ENCODE data around the gene ABCC2. TPM values are rescaled to one million over a fixed set of nuclear protein-coding genes. Genes with fewer than 3 reads are reported as not detected.

Gene ABCC2
- polyA plus RNA-seq, 1 donor from 2014 or later = 2.0 TPM

GRCh38 chr10:99849057-99849456, 66.6 kb downstream of the ABCC2 start:
- H4K20me1 ChIP-seq (ENCODE audit: insufficient read depth) = no peaks in the 10 kb centered on the region
- no peaks in the 10 kb centered on the region for H3K9me2 ChIP-seq (ENCODE audit: insufficient read depth, low read length)
- H2AFZ ChIP-seq (ENCODE audit: low read depth, low read length) = no peak overlapping the region
- no peaks in the 10 kb centered on the region for H3F3A ChIP-seq (ENCODE audit: insufficient read depth, low read length, poor library complexity, severe bottlenecking)
- no peaks in the 10 kb centered on the region for H3K9me3 ChIP-seq (ENCODE audit: low read length)
- H3K4me3 ChIP-seq (ENCODE audit: low read length) = no peak overlapping the region
- no peaks in the 10 kb centered on the region for H3K27me3 ChIP-seq (ENCODE audit: insufficient read depth, low read depth, low read length)
- no peaks in the 10 kb centered on the region for H3K36me3 ChIP-seq (ENCODE audit: insufficient read depth, low read length)
- no peak for TF ChIP-seq TAF1 (IDR thresholded peaks at IDR 0.05; ENCODE audit: low read depth)
- TF ChIP-seq SMC3 (conservative IDR thresholded peaks at IDR 0.05; ENCODE audit: poor library complexity) = no peak
- TF ChIP-seq RAD21 (conservative IDR thresholded peaks at IDR 0.05) = no peak
- no peak for TF ChIP-seq CTCF (IDR thresholded peaks at IDR 0.05; ENCODE audit: poor library complexity, severe bottlenecking)
- no peak for TF ChIP-seq POLR2AphosphoS5 (IDR thresholded peaks at IDR 0.05)
- TF ChIP-seq REST (IDR thresholded peaks at IDR 0.05; ENCODE audit: borderline replicate concordance) = no peak
- TF ChIP-seq EZH2 (IDR thresholded peaks at IDR 0.05; ENCODE audit: borderline replicate concordance, insufficient read depth, low read length, poor library complexity, severe bottlenecking) = no peak
- TF ChIP-seq MXI1 (conservative IDR thresholded peaks at IDR 0.05; ENCODE audit: poor library complexity, severe bottlenecking) = no peak
- no peak for TF ChIP-seq EP300 (conservative IDR thresholded peaks at IDR 0.05; ENCODE audit: poor library complexity, severe bottlenecking)
- H3K4me2 ChIP-seq (ENCODE audit: low read length) = no peak overlapping the region
- no peak overlapping the region for H3K27ac ChIP-seq (ENCODE audit: low read length)
- no peaks in the 10 kb centered on the region for H3K79me2 ChIP-seq (replicated peaks; ENCODE audit: insufficient read depth, low read length)
- H3K9ac ChIP-seq (ENCODE audit: low read length) = no peak overlapping the region

GRCh38 chr10:99849536-99849935, 67.1 kb downstream of the ABCC2 start:
- Histone ChIP-seq H3K9me3 (ENCODE audit: low read length) (no peaks in the 10 kb centered on the region), H4K20me1 (ENCODE audit: insufficient read depth) (no peaks in the 10 kb centered on the region), H3K27me3 (ENCODE audit: insufficient read depth, low read depth, low read length) (no peaks in the 10 kb centered on the region), H3K9ac (ENCODE audit: low read length) (no peak overlapping the region), H3K4me3 (ENCODE audit: low read length) (no peak overlapping the region), H3K36me3 (ENCODE audit: insufficient read depth, low read length) (no peaks in the 10 kb centered on the region), H3F3A (ENCODE audit: insufficient read depth, low read length, poor library complexity, severe bottlenecking) (no peaks in the 10 kb centered on the region), H3K27ac (ENCODE audit: low read length) (no peak overlapping the region), H2AFZ (ENCODE audit: low read depth, low read length) (no peak overlapping the region), H3K4me2 (ENCODE audit: low read length) (no peak overlapping the region), H3K9me2 (ENCODE audit: insufficient read depth, low read length) (no peaks in the 10 kb centered on the region), H3K79me2 (replicated peaks; ENCODE audit: insufficient read depth, low read length) (no peaks in the 10 kb centered on the region)
- TF ChIP-seq CTCF (IDR thresholded peaks at IDR 0.05; ENCODE audit: poor library complexity, severe bottlenecking) (no peak), EP300 (conservative IDR thresholded peaks at IDR 0.05; ENCODE audit: poor library complexity, severe bottlenecking) (no peak), SMC3 (conservative IDR thresholded peaks at IDR 0.05; ENCODE audit: poor library complexity) (no peak), RAD21 (conservative IDR thresholded peaks at IDR 0.05) (no peak), EZH2 (IDR thresholded peaks at IDR 0.05; ENCODE audit: borderline replicate concordance, insufficient read depth, low read length, poor library complexity, severe bottlenecking) (no peak), MXI1 (conservative IDR thresholded peaks at IDR 0.05; ENCODE audit: poor library complexity, severe bottlenecking) (no peak), POLR2AphosphoS5 (IDR thresholded peaks at IDR 0.05) (no peak), TAF1 (IDR thresholded peaks at IDR 0.05; ENCODE audit: low read depth) (no peak), REST (IDR thresholded peaks at IDR 0.05; ENCODE audit: borderline replicate concordance) (no peak)
